ENCODE measurements around the gene ZNF527. TPM values are rescaled to one million over a fixed set of nuclear protein-coding genes. Genes with fewer than 3 reads are reported as not detected.

Gene ZNF527
- total RNA-seq, 1 experiment from 2014 or later = 4.1 TPM

- Histone ChIP-seq H3K27me3 (ENCODE audit: low read length) (no peaks in the 10 kb centered on the region), H3K4me3 (ENCODE audit: low read length) (no peak overlapping the region), H3K9ac (ENCODE audit: low read length) (no peak overlapping the region), H3K79me2 (ENCODE audit: low read length) (no peaks in the 10 kb centered on the region), H3K4me1 (ENCODE audit: insufficient read depth, low read length) (no peaks in the 10 kb centered on the region), H2AFZ (ENCODE audit: low read length) (no peak overlapping the region), H3F3A (ENCODE audit: low read length, unreplicated experiment) (no peaks in the 10 kb centered on the region), H4K20me1 (ENCODE audit: low read length) (no peaks in the 10 kb centered on the region), H3K36me3 (ENCODE audit: low read depth, low read length) (peaks cover 63% of the 10 kb centered on the region), H3K9me2 (replicated peaks; ENCODE audit: low read length) (no peaks in the 10 kb centered on the region), H3K27ac (ENCODE audit: low read length) (no peak overlapping the region), H3K9me3 (ENCODE audit: low read length) (0 out of 2 replicates have a peak, but pooled peaks cover 7% of the 10 kb centered on the region), H3K4me2 (ENCODE audit: low read length) (no peak overlapping the region)
- DNase-seq (no peak), ATAC-seq (no peak)
- POLR2A ChIA-PET (ENCODE audit: unreplicated experiment) = no interaction called here
- TF ChIP-seq CTCF (conservative IDR thresholded peaks at IDR 0.05; ENCODE audit: low read depth, low read length) (no peak), EZH2 (IDR thresholded peaks at IDR 0.05; ENCODE audit: low read length, unreplicated experiment) (no peak), EZH2phosphoT487 (IDR thresholded peaks at IDR 0.05; ENCODE audit: borderline replicate concordance, low read length) (no peak)
- intact Hi-C loops (cut with micrococcal nuclease) = no loop called here
- CTCF ChIA-PET = no interaction called here
- BruUV-seq (replicated peaks) = no TSS peak
Measured at GRCh38 chr19:37353968-37354367, 16.9 kb upstream of the ZNF527 start.

- Histone ChIP-seq H3K27ac (ENCODE audit: low read length) (no peak overlapping the region), H3K4me3 (ENCODE audit: low read length) (no peak overlapping the region), H3K9ac (ENCODE audit: low read length) (no peak overlapping the region), H3K4me1 (ENCODE audit: insufficient read depth, low read length) (no peaks in the 10 kb centered on the region), H2AFZ (ENCODE audit: low read length) (no peak overlapping the region), H3K4me2 (ENCODE audit: low read length) (no peak overlapping the region), H3K9me3 (ENCODE audit: low read length) (0 out of 2 replicates have a peak, but pooled peaks cover 14% of the 10 kb centered on the region), H3K36me3 (ENCODE audit: low read depth, low read length) (peaks cover 70% of the 10 kb centered on the region), H3K9me2 (replicated peaks; ENCODE audit: low read length) (no peaks in the 10 kb centered on the region), H3K79me2 (ENCODE audit: low read length) (no peaks in the 10 kb centered on the region), H4K20me1 (ENCODE audit: low read length) (no peaks in the 10 kb centered on the region), H3F3A (ENCODE audit: low read length, unreplicated experiment) (no peaks in the 10 kb centered on the region), H3K27me3 (ENCODE audit: low read length) (no peaks in the 10 kb centered on the region)
- TF ChIP-seq EZH2 (IDR thresholded peaks at IDR 0.05; ENCODE audit: low read length, unreplicated experiment) (no peak), EZH2phosphoT487 (IDR thresholded peaks at IDR 0.05; ENCODE audit: borderline replicate concordance, low read length) (no peak), CTCF (conservative IDR thresholded peaks at IDR 0.05; ENCODE audit: low read depth, low read length) (no peak)
- ATAC-seq (no peak), DNase-seq (no peak)
- POLR2A ChIA-PET (ENCODE audit: unreplicated experiment) = no interaction called here
- CTCF ChIA-PET = interaction anchor here (0.6 kb wide), 1 partner anchor 1732 kb away, joined by 9 read pairs; no protein-coding TSS in a partner anchor
- intact Hi-C loops (cut with micrococcal nuclease) = no loop called here
- BruUV-seq (replicated peaks) = no TSS peak
Measured at GRCh38 chr19:37355901-37356300, 15.0 kb upstream of the ZNF527 start.

GRCh38 chr19:37361994-37362393 lies 8.9 kb upstream of the ZNF527 start:
- Histone ChIP-seq H3K9me2 (replicated peaks; ENCODE audit: low read length) (no peaks in the 10 kb centered on the region), H3K9ac (ENCODE audit: low read length) (no peak overlapping the region), H3K4me1 (ENCODE audit: insufficient read depth, low read length) (no peaks in the 10 kb centered on the region), H3K4me3 (ENCODE audit: low read length) (no peak overlapping the region), H3K27ac (ENCODE audit: low read length) (no peak overlapping the region), H4K20me1 (ENCODE audit: low read length) (no peaks in the 10 kb centered on the region), H3K36me3 (ENCODE audit: low read depth, low read length) (peaks cover 63% of the 10 kb centered on the region), H2AFZ (ENCODE audit: low read length) (no peak overlapping the region), H3K27me3 (ENCODE audit: low read length) (no peaks in the 10 kb centered on the region), H3F3A (ENCODE audit: low read length, unreplicated experiment) (no peaks in the 10 kb centered on the region), H3K4me2 (ENCODE audit: low read length) (no peak overlapping the region), H3K9me3 (ENCODE audit: low read length) (0 out of 2 replicates have a peak, but pooled peaks cover 14% of the 10 kb centered on the region), H3K79me2 (ENCODE audit: low read length) (no peaks in the 10 kb centered on the region)
- DNase-seq (no peak), ATAC-seq (no peak)
- CTCF ChIA-PET = no interaction called here
- TF ChIP-seq CTCF (conservative IDR thresholded peaks at IDR 0.05; ENCODE audit: low read depth, low read length) (no peak), EZH2phosphoT487 (IDR thresholded peaks at IDR 0.05; ENCODE audit: borderline replicate concordance, low read length) (no peak)
- no TSS peak for BruUV-seq (replicated peaks)
- intact Hi-C loops (cut with micrococcal nuclease) = no loop called here
- POLR2A ChIA-PET (ENCODE audit: unreplicated experiment) = no interaction called here

Data from PC-3 (cell line).